ENCODE data around the gene NEU1. TPM values are rescaled to one million over a fixed set of nuclear protein-coding genes. Genes with fewer than 3 reads are reported as not detected.
"Not testable (repeated sequence)": the region's sequence is repeated elsewhere in the genome, so short reads cannot be mapped to it uniquely, and the experiment has no call there.

The NEU1 gene
- polyA plus RNA-seq, 1 donor = 174 TPM

DNA sequence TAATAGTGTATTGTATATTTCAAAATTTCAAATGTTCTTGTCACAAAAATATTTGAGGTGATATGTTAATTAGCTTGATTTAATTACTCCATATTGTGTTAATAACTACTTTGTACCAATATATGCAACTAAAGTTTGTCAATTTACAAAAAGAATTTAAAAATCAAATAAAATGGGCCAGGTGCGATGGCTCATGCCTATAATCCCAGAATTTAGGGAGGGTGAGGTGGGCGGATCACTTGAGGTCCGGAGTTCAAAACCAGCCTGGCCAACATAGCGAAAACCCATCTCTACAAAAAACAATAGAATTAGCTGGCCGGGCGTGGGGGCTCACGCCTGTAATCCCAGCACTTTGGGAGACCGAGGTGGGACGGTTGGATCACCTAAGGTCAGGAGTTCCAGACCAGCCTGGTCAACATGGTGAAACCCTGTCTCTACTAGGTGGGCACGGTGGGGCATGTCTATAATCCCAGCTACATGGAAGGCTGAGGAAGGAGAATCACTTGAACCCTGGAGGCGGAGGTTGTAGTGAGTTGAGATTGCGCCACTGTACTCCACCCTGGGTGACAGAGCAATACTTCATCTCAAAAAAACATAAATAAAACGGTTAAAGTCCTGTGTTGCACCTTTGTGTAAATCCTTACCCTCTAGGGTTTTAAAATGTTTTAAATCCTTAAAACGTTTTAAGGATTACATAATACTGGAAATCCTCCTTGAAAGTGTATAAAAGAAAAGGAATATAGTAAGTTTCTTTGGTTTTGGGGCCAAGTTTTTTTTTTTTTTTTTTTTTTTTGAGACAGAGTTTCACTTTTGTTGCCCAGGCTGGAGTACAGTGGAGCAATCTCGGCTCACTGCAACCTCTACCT, 31.0 kb downstream of the NEU1 start:
- DNase-seq = peak in 1 of 2 donors; percentile 22
- Histone ChIP-seq H3K36me3 (ENCODE audit: control insufficient read depth, insufficient read depth, low read length) (no peaks in the 10 kb centered on the region), H3K4me1 (ENCODE audit: control insufficient read depth, insufficient read depth, low read length) (peaks cover 17% of the 10 kb centered on the region), H3K9me3 (ENCODE audit: control insufficient read depth, low read depth, low read length) (no peaks in the 10 kb centered on the region), H3K27ac (ENCODE audit: low read length) (peak overlapping the region; percentile 92), H3K4me3 (ENCODE audit: low read length) (peak overlapping the region; percentile 73), H3K27me3 (ENCODE audit: control insufficient read depth, insufficient read depth, low read length) (no peaks in the 10 kb centered on the region)
- WGBS (ENCODE audit: insufficient coverage, low lambda C conversion rate) = 100% methylated on average over 1 of the region's 15 CpGs

DNA sequence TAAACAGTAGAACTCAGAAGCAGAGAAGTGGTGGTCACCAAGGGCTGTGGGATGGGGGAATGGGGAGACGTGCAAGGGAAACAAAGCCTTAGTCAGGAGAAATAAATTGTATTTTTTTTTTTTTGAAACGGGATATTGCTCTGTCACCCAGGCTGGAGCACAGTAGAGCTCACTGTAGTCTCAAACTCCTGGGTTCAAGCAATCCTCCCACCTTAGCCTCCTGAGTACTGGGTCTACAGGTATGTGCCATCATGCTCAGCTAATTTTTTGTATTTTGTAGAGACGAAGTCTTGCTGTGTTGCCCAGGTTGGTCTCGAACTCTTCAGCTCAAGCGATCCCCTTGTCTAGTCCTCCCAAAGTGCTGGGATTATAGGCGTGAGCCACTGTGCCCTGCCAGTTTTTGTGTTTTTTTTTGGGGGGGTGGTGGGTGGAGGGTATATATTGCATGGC, 31.7 kb downstream of the NEU1 start:
- Histone ChIP-seq H3K27ac (ENCODE audit: low read length) (peak overlapping the region; percentile 92), H3K4me1 (ENCODE audit: control insufficient read depth, insufficient read depth, low read length) (peaks cover 17% of the 10 kb centered on the region), H3K27me3 (ENCODE audit: control insufficient read depth, insufficient read depth, low read length) (no peaks in the 10 kb centered on the region), H3K9me3 (ENCODE audit: control insufficient read depth, low read depth, low read length) (no peaks in the 10 kb centered on the region), H3K36me3 (ENCODE audit: control insufficient read depth, insufficient read depth, low read length) (no peaks in the 10 kb centered on the region), H3K4me3 (ENCODE audit: low read length) (peak overlapping the region; percentile 73)
- WGBS (ENCODE audit: insufficient coverage, low lambda C conversion rate) = 23% methylated on average over 2 of the region's 6 CpGs
- peak in 1 of 2 donors; percentile 27 for DNase-seq

- H3K27ac ChIP-seq (ENCODE audit: low read length) = peak overlapping the region; percentile 92
- H3K4me1 ChIP-seq (ENCODE audit: control insufficient read depth, insufficient read depth, low read length) = peaks cover 21% of the 10 kb centered on the region
- no peaks in the 10 kb centered on the region for H3K9me3 ChIP-seq (ENCODE audit: control insufficient read depth, low read depth, low read length)
- WGBS (ENCODE audit: insufficient coverage, low lambda C conversion rate) = 0% methylated on average over 4 of the region's 15 CpGs
- peak in 1 of 2 donors; percentile 61 for DNase-seq
- H3K36me3 ChIP-seq (ENCODE audit: control insufficient read depth, insufficient read depth, low read length) = no peaks in the 10 kb centered on the region
- H3K4me3 ChIP-seq (ENCODE audit: low read length) = peak overlapping the region; percentile 73
- no peaks in the 10 kb centered on the region for H3K27me3 ChIP-seq (ENCODE audit: control insufficient read depth, insufficient read depth, low read length)
Measured at GRCh38 chr6:31829633-31830283, 32.9 kb downstream of the NEU1 start.

DNA sequence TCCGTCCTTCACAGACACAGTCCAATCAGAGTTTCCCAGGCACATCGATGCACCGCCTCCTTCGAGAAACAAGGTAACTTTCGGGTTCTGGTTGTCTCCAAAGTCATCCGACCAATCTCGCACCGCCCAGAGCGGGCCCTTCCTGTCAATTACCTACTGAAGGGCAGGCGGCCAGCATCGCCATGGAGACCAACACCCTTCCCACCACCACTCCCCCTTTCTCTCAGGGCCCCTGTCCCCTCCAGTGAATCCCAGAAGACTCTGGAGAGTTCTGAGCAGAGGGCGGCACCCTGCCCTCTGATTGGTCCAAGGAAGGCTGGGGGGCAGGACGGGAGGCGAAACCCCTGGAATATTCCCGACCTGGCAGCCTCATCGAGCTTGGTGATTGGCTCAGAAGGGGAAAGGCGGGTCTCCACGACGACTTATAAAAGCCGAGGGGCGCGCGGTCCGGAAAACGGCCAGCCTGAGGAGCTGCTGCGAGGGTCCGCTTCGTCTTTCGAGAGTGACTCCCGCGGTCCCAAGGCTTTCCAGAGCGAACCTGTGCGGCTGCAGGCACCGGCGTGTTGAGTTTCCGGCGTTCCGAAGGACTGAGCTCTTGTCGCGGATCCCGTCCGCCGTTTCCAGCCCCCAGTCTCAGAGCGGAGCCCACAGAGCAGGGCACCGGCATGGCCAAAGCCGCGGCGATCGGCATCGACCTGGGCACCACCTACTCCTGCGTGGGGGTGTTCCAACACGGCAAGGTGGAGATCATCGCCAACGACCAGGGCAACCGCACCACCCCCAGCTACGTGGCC, 35.1 kb downstream of the NEU1 start, which contains the start of gene HSPA1B:
TSS of gene HSPA1B (plus strand) at position 453 of the 794 bp plus-strand sequence. CDS start at position 666, 213 bp downstream.
- peak within 1 kb of the TSS; percentile 91 for H3K27ac ChIP-seq (ENCODE audit: low read length)
- H3K9me3 ChIP-seq (ENCODE audit: control insufficient read depth, low read depth, low read length) = no peaks in the 10 kb centered on the region
- peak; percentile 98 to 100 for DNase-seq
- peaks cover 22% of the 10 kb centered on the region for H3K4me1 ChIP-seq (ENCODE audit: control insufficient read depth, insufficient read depth, low read length)
- H3K27me3 ChIP-seq (ENCODE audit: control insufficient read depth, insufficient read depth, low read length) = no peaks in the 10 kb centered on the region
- peak within 1 kb of the TSS; percentile 85 for H3K4me3 ChIP-seq (ENCODE audit: low read length)
- H3K36me3 ChIP-seq (ENCODE audit: control insufficient read depth, insufficient read depth, low read length) = no peaks in the 10 kb centered on the region
- WGBS (ENCODE audit: insufficient coverage, low lambda C conversion rate) = no CpG with 5 or more reads among the region's 56 CpGs

- WGBS (ENCODE audit: insufficient coverage, low lambda C conversion rate) = no CpG with 5 or more reads among the region's 13 CpGs
- Histone ChIP-seq H3K4me3 (ENCODE audit: low read length) (peak overlapping the region; percentile 32), H3K9me3 (ENCODE audit: control insufficient read depth, low read depth, low read length) (no peaks in the 10 kb centered on the region), H3K27me3 (ENCODE audit: control insufficient read depth, insufficient read depth, low read length) (no peaks in the 10 kb centered on the region), H3K4me1 (ENCODE audit: control insufficient read depth, insufficient read depth, low read length) (peaks cover 26% of the 10 kb centered on the region), H3K27ac (ENCODE audit: low read length) (peak overlapping the region; percentile 89), H3K36me3 (ENCODE audit: control insufficient read depth, insufficient read depth, low read length) (no peaks in the 10 kb centered on the region)
- DNase-seq = peak in 1 of 2 donors; percentile 81
Measured at GRCh38 chr6:31826793-31827285, 35.8 kb downstream of the NEU1 start.

DNA sequence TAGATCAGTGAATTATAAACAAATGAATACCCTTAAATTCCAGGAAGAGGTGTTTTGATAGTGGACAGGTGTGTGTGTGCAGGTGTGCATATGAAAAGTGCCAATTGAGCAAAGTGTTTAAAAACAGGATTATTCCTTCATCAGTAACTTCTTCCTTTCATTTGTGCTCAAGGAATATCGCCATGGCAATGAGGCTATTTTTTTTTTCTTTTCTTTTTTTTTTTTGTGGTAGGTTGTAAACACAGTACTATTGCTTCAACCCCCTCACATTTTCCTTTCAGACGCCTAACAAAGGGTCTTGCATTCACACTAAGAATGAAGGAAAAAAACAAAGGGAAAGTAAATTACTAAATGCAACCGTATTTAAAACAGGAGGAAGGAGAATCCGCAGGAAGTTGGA, 37.1 kb downstream of the NEU1 start:
- H3K9me3 ChIP-seq (ENCODE audit: control insufficient read depth, low read depth, low read length) = no peaks in the 10 kb centered on the region
- no CpG with 5 or more reads among the region's 4 CpGs for WGBS (ENCODE audit: insufficient coverage, low lambda C conversion rate)
- H3K27ac ChIP-seq (ENCODE audit: low read length) = peak overlapping the region; percentile 89
- H3K27me3 ChIP-seq (ENCODE audit: control insufficient read depth, insufficient read depth, low read length) = no peaks in the 10 kb centered on the region
- DNase-seq = no peak
- H3K4me1 ChIP-seq (ENCODE audit: control insufficient read depth, insufficient read depth, low read length) = peaks cover 24% of the 10 kb centered on the region
- no peaks in the 10 kb centered on the region for H3K36me3 ChIP-seq (ENCODE audit: control insufficient read depth, insufficient read depth, low read length)
- no peak overlapping the region for H3K4me3 ChIP-seq (ENCODE audit: low read length)

- peaks cover 35% of the 10 kb centered on the region for H3K4me1 ChIP-seq (ENCODE audit: control insufficient read depth, insufficient read depth, low read length)
- not testable (repeated sequence) for H3K4me3 ChIP-seq (ENCODE audit: low read length); H3K27ac ChIP-seq (ENCODE audit: low read length); DNase-seq; H3K27me3 ChIP-seq (ENCODE audit: control insufficient read depth, insufficient read depth, low read length); H3K9me3 ChIP-seq (ENCODE audit: control insufficient read depth, low read depth, low read length); H3K36me3 ChIP-seq (ENCODE audit: control insufficient read depth, insufficient read depth, low read length)
- no CpG with 5 or more reads among the region's 9 CpGs for WGBS (ENCODE audit: insufficient coverage, low lambda C conversion rate)
Measured at GRCh38 chr6:31823592-31824196, 38.9 kb downstream of the NEU1 start.

- 0% methylated on average over 1 of the region's 25 CpGs for WGBS (ENCODE audit: insufficient coverage, low lambda C conversion rate)
- DNase-seq = peak; percentile 73 to 79
- H3K4me3 ChIP-seq (ENCODE audit: low read length) = peak overlapping the region; percentile 77
- no peaks in the 10 kb centered on the region for H3K36me3 ChIP-seq (ENCODE audit: control insufficient read depth, insufficient read depth, low read length)
- no peaks in the 10 kb centered on the region for H3K27me3 ChIP-seq (ENCODE audit: control insufficient read depth, insufficient read depth, low read length)
- no peaks in the 10 kb centered on the region for H3K9me3 ChIP-seq (ENCODE audit: control insufficient read depth, low read depth, low read length)
- peaks cover 44% of the 10 kb centered on the region for H3K4me1 ChIP-seq (ENCODE audit: control insufficient read depth, insufficient read depth, low read length)
- H3K27ac ChIP-seq (ENCODE audit: low read length) = peak overlapping the region; percentile 92
Measured at GRCh38 chr6:31822036-31822821, 40.4 kb downstream of the NEU1 start.

DNA sequence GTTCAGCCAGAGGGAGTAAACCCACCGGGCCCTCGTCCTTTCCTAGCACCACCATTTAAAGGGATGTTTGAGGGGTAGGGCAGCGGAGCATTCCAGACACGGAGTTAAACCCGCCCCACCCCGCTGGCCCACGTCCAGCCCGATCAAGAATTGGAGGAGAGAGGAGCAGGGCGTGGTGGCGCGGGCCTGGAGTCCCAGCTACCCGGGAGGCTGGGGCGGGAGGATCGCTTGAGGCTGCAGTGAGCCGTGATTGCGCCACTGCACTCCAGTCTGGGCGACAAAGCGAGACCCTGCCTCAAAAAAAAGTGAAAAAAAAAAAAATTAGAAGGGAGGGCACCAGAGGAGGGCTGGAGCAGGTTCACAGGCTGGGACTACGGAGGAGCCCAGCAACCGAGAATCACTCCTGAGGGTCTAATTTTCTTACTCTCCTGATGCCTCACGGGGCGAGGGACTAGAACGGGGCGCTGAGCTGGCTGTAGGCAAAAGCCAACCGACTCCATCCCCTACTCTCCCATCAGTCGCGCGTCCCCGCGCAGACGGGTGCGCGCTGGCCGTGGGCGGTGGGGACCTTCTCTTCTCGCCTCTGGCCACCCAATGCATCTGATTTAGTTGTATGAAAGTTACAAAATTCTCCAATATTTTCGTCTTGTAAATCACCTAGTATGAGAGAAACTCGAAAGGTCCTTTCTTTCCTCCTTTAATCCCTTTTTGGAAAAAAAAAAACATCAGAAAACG, 41.2 kb downstream of the NEU1 start:
- Histone ChIP-seq H3K27me3 (ENCODE audit: control insufficient read depth, insufficient read depth, low read length) (no peaks in the 10 kb centered on the region), H3K36me3 (ENCODE audit: control insufficient read depth, insufficient read depth, low read length) (no peaks in the 10 kb centered on the region), H3K4me3 (ENCODE audit: low read length) (peak overlapping the region; percentile 77), H3K9me3 (ENCODE audit: control insufficient read depth, low read depth, low read length) (no peaks in the 10 kb centered on the region), H3K4me1 (ENCODE audit: control insufficient read depth, insufficient read depth, low read length) (peaks cover 42% of the 10 kb centered on the region), H3K27ac (ENCODE audit: low read length) (peak overlapping the region; percentile 92)
- WGBS (ENCODE audit: insufficient coverage, low lambda C conversion rate) = no CpG with 5 or more reads among the region's 39 CpGs
- DNase-seq = peak in 1 of 2 donors; percentile 43

Measured in large intestine (tissue), 3 donors.